ENCODE data around the gene BEGAIN.

GRCh38 chr14:100536121-100536510, 51.1 kb downstream of the BEGAIN start:
- TF ChIP-seq, protein P1, sequence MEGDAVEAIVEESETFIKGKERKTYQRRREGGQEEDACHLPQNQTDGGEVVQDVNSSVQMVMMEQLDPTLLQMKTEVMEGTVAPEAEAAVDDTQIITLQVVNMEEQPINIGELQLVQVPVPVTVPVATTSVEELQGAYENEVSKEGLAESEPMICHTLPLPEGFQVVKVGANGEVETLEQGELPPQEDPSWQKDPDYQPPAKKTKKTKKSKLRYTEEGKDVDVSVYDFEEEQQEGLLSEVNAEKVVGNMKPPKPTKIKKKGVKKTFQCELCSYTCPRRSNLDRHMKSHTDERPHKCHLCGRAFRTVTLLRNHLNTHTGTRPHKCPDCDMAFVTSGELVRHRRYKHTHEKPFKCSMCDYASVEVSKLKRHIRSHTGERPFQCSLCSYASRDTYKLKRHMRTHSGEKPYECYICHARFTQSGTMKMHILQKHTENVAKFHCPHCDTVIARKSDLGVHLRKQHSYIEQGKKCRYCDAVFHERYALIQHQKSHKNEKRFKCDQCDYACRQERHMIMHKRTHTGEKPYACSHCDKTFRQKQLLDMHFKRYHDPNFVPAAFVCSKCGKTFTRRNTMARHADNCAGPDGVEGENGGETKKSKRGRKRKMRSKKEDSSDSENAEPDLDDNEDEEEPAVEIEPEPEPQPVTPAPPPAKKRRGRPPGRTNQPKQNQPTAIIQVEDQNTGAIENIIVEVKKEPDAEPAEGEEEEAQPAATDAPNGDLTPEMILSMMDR (IDR thresholded peaks at IDR 0.05): no peak
- TF ChIP-seq POLR2A (IDR thresholded peaks at IDR 0.05): no peak

Data from thyroid gland (tissue), 4 donors.